ENCODE results near the gene ISLR2.

ISLR2 gene

DNA sequence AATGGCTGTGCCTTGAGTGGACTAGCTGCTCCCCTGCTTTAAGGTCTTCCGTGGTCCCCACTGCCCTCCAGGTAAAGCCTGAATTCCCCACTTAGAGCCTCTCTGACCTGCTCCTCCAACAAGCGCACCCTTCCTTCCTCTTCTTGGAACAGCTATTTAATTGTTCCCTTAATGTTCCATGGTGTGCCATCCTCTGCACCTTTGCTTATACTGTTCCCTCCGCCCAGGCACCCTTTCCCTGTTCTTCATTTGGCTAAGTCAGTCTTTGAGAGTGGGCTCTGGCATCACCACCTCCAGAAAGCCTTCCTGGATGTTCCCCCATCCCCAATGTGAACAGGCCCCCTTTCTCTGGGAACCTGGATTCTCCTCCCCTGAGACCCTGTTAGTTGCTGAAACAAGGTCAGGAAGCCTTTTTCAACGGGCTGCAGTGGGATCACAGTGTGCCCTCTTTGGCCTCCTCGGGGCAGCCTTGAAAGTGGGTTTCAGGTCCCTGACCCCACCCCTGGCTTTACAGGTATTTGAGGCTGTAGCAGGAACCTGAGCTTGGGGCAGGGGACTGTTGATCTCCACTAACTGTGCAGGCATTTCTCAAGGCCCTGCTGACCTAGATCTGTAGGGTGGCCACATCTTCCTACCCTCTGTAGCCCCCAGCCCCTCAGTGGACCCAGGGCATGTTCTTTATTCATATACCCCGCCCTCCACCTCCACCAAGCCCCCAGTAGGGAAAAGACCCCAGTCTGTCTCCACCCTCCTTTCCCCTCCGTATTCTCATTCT, 48.1 kb downstream of the ISLR2 start:
- no peaks in the 10 kb centered on the region for H3K9me3 ChIP-seq (ENCODE audit: control extremely low read depth in 1 of 5, control insufficient read depth in 4 of 5, insufficient read depth in 2 of 5, low read depth in 1 of 5, low read length in 4 of 5)
- POLR2A ChIA-PET: no interaction called here
- H3K27me3 ChIP-seq (replicated peaks in 2 of 5; ENCODE audit: control insufficient read depth in 4 of 5, insufficient read depth in 5 of 5, low read length in 4 of 5): peaks cover 0 to 2% (median 0%) of the 10 kb centered on the region in 5 experiments
- peaks cover 0 to 4% (median 1%) of the 10 kb centered on the region in 4 experiments for H3K4me1 ChIP-seq (ENCODE audit: control extremely low read depth in 1 of 4, control insufficient read depth in 4 of 4, insufficient read depth in 4 of 4, low read length in 3 of 4)
- H3K27ac ChIP-seq (ENCODE audit: insufficient read depth in 1 of 2, low read depth in 1 of 2, low read length in 2 of 2, poor library complexity in 1 of 2, severe bottlenecking in 2 of 2): no peak overlapping the region
- no peak overlapping the region for H3K4me3 ChIP-seq (ENCODE audit: control insufficient read depth in 1 of 7, extremely low read depth in 1 of 7, insufficient read depth in 4 of 7, low read depth in 2 of 7, low read length in 6 of 7)
- H3K36me3 ChIP-seq (ENCODE audit: control insufficient read depth in 4 of 4, insufficient read depth in 4 of 4, low read length in 3 of 4): no peaks in the 10 kb centered on the region
- DNase-seq: no peak
- 89% methylated on average over 7 of the region's 7 CpGs for WGBS (ENCODE audit: insufficient coverage)
- CTCF ChIA-PET: no interaction called here

DNA sequence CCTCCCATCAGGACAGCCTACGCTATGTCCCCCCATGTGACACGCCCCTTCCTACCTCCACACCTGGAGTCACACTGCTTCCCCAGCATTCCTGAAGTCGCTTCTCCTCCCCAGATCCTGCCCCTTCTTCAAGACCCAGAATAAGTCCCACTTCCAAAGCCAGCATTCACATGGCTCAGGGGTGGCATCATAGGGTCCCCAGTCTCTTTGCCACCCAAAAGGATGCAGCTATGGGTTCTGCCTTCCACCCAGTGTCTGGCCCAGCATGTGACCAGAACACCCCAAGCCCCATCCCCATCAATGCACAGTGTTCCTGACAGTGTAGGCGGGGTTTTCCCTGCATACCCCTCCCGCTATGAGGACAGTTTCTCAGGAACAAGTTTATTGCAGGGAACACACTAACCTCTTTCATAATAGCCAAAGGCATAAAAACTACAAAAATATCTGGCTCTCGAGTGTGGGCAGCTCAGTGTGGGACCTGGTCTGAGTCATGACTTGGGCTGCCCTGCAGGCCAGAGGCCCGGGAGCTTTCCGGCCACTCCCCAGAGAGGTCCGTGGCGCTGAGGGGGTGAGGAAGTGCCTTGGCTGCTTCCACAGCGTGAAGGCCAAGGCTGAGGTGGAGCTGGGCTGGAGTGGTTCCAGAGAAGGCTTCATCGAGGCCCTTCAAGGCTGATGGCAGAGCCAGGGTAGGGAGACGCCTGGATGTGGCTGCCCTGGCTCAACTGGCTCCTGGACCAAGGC, 48.9 kb downstream of the ISLR2 start:
- 83% methylated on average over 7 of the region's 13 CpGs for WGBS (ENCODE audit: insufficient coverage)
- Histone ChIP-seq H3K4me3 (ENCODE audit: control insufficient read depth in 1 of 7, extremely low read depth in 1 of 7, insufficient read depth in 4 of 7, low read depth in 2 of 7, low read length in 6 of 7) (no peak overlapping the region), H3K27ac (ENCODE audit: insufficient read depth in 1 of 2, low read depth in 1 of 2, low read length in 2 of 2, poor library complexity in 1 of 2, severe bottlenecking in 2 of 2) (no peak overlapping the region), H3K27me3 (replicated peaks in 2 of 5; ENCODE audit: control insufficient read depth in 4 of 5, insufficient read depth in 5 of 5, low read length in 4 of 5) (peaks cover 0 to 2% (median 0%) of the 10 kb centered on the region in 5 experiments), H3K36me3 (ENCODE audit: control insufficient read depth in 4 of 4, insufficient read depth in 4 of 4, low read length in 3 of 4) (no peaks in the 10 kb centered on the region), H3K9me3 (ENCODE audit: control extremely low read depth in 1 of 5, control insufficient read depth in 4 of 5, insufficient read depth in 2 of 5, low read depth in 1 of 5, low read length in 4 of 5) (no peaks in the 10 kb centered on the region), H3K4me1 (ENCODE audit: control extremely low read depth in 1 of 4, control insufficient read depth in 4 of 4, insufficient read depth in 4 of 4, low read length in 3 of 4) (no peaks in the 10 kb centered on the region)
- ChIA-PET POLR2A (no interaction called here), CTCF (no interaction called here)
- no peak for DNase-seq

DNA sequence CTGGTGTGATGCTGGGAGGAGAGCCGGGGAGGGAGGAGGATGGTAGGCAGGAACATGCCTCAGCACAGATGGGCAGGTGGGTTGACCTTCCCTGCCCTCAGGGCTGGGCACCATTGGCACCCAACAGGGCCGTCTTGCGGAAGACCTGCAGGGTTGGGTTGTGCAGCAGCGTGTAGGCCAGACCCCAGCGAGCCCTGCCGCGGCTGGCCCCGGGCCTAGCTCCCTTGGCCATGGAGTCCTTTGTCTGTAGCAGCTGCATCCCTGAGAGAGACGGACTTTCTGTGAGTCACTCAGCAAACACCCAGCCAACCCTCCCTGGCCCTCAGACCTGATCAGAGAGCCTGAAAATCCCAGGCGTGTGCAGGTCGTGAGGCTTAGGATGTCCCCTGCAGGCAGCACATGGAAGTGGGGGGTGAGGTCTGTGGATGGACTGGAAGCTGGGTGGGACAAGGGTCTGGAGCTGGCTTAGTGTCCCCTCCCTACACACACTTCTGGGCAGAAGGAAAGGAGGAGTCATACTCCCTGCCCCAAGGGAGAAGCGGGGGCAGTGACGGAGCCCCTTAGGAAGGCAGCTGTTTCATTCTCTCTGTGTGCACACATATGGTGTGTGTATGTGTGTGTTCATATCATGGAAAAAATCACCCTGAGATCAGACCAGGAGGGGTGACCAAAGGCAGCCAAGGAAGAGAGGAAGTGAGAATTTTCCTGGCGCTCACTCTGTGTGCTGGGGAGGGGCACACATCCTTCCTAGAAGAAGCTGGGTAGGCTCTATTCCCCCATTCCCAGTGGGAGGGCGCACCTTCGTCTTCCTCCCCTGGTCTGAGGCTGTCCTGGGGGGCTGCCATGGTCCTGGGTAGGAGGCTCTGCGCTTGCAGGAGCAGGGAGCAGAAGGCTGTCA, 49.8 kb downstream of the ISLR2 start:
- no peak overlapping the region for H3K4me3 ChIP-seq (ENCODE audit: control insufficient read depth in 1 of 7, extremely low read depth in 1 of 7, insufficient read depth in 4 of 7, low read depth in 2 of 7, low read length in 6 of 7)
- CTCF ChIA-PET: no interaction called here
- H3K27ac ChIP-seq (ENCODE audit: insufficient read depth in 1 of 2, low read depth in 1 of 2, low read length in 2 of 2, poor library complexity in 1 of 2, severe bottlenecking in 2 of 2): no peak overlapping the region
- WGBS (ENCODE audit: insufficient coverage): 86% methylated on average over 10 of the region's 17 CpGs
- peaks cover 0 to 2% (median 0%) of the 10 kb centered on the region in 5 experiments for H3K27me3 ChIP-seq (replicated peaks in 2 of 5; ENCODE audit: control insufficient read depth in 4 of 5, insufficient read depth in 5 of 5, low read length in 4 of 5)
- H3K36me3 ChIP-seq (ENCODE audit: control insufficient read depth in 4 of 4, insufficient read depth in 4 of 4, low read length in 3 of 4): no peaks in the 10 kb centered on the region
- no peaks in the 10 kb centered on the region for H3K4me1 ChIP-seq (ENCODE audit: control extremely low read depth in 1 of 4, control insufficient read depth in 4 of 4, insufficient read depth in 4 of 4, low read length in 3 of 4)
- POLR2A ChIA-PET: no interaction called here
- H3K9me3 ChIP-seq (ENCODE audit: control extremely low read depth in 1 of 5, control insufficient read depth in 4 of 5, insufficient read depth in 2 of 5, low read depth in 1 of 5, low read length in 4 of 5): no peaks in the 10 kb centered on the region
- no peak for DNase-seq

DNA sequence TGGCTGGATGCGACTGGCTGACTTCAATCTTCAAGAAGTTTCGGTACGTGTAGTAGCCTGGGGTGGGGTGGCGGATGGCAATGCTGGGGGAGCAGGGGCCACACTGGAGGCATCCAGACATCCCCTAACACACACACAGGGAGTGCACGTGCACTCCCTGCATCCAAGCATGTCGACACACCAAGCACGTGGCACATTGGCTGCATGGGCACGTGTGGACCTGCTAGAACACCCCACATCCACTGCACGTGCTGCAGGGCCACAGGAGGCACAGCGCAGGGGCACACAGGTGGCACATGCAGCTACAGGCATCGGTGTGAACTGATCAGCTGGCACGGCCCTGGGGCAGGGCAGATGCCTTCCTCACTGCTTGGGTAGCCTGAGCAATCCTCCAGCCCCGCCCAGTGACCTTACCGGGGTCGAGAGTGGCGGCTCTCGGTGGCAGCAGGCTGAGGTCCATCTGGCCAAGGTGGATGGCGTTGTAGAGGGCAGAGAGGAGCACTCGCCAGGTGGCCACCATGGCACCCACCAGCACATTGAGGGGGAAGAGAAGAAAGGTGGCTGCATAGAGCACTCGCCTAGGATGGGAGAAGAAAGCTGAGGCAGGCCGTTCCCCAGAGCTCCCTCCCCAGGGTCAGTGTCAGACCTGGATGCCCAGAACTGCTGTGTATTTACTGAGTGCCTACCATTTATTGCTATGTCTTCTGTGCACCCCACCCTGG, 50.7 kb downstream of the ISLR2 start:
- H3K4me3 ChIP-seq (ENCODE audit: control insufficient read depth in 1 of 7, extremely low read depth in 1 of 7, insufficient read depth in 4 of 7, low read depth in 2 of 7, low read length in 6 of 7): no peak overlapping the region
- WGBS (ENCODE audit: insufficient coverage): 93% methylated on average over 19 of the region's 21 CpGs
- ChIA-PET CTCF (no interaction called here), POLR2A (no interaction called here)
- no peak for DNase-seq
- no peak overlapping the region for H3K27ac ChIP-seq (ENCODE audit: insufficient read depth in 1 of 2, low read depth in 1 of 2, low read length in 2 of 2, poor library complexity in 1 of 2, severe bottlenecking in 2 of 2)
- H3K36me3 ChIP-seq (ENCODE audit: control insufficient read depth in 4 of 4, insufficient read depth in 4 of 4, low read length in 3 of 4): no peaks in the 10 kb centered on the region
- peaks cover 0 to 2% (median 0%) of the 10 kb centered on the region in 5 experiments for H3K27me3 ChIP-seq (replicated peaks in 2 of 5; ENCODE audit: control insufficient read depth in 4 of 5, insufficient read depth in 5 of 5, low read length in 4 of 5)
- H3K9me3 ChIP-seq (ENCODE audit: control extremely low read depth in 1 of 5, control insufficient read depth in 4 of 5, insufficient read depth in 2 of 5, low read depth in 1 of 5, low read length in 4 of 5): no peaks in the 10 kb centered on the region
- H3K4me1 ChIP-seq (ENCODE audit: control extremely low read depth in 1 of 4, control insufficient read depth in 4 of 4, insufficient read depth in 4 of 4, low read length in 3 of 4): no peaks in the 10 kb centered on the region

DNA sequence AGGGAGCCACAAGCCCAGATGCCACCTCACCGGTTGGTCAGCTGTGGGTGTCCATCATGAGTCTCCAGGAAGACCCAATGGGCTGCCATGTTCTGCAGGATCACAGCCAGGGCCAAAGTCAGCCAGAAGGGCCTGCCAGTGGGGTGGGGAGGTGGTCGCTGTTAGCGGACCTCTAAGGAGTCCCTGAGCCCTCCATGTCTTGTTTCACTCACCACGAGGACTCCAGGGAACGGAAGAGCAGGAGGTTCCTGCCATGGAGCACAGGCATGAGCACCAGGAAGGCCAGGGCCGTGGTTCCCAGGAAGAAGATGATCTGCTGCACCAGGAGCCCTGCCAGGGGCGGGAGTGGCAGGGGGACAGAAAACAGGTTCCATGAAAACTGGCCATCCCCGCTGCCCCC, 51.7 kb downstream of the ISLR2 start:
- no peaks in the 10 kb centered on the region for H3K4me1 ChIP-seq (ENCODE audit: control extremely low read depth in 1 of 4, control insufficient read depth in 4 of 4, insufficient read depth in 4 of 4, low read length in 3 of 4)
- POLR2A ChIA-PET: no interaction called here
- no peak overlapping the region for H3K4me3 ChIP-seq (ENCODE audit: control insufficient read depth in 1 of 7, extremely low read depth in 1 of 7, insufficient read depth in 4 of 7, low read depth in 2 of 7, low read length in 6 of 7)
- H3K27me3 ChIP-seq (replicated peaks in 2 of 5; ENCODE audit: control insufficient read depth in 4 of 5, insufficient read depth in 5 of 5, low read length in 4 of 5): peaks cover 0 to 4% (median 0%) of the 10 kb centered on the region in 5 experiments
- no peak overlapping the region for H3K27ac ChIP-seq (ENCODE audit: insufficient read depth in 1 of 2, low read depth in 1 of 2, low read length in 2 of 2, poor library complexity in 1 of 2, severe bottlenecking in 2 of 2)
- CTCF ChIA-PET: no interaction called here
- WGBS (ENCODE audit: insufficient coverage): 88% methylated on average over 7 of the region's 8 CpGs
- DNase-seq: no peak
- H3K36me3 ChIP-seq (ENCODE audit: control insufficient read depth in 4 of 4, insufficient read depth in 4 of 4, low read length in 3 of 4): no peaks in the 10 kb centered on the region
- H3K9me3 ChIP-seq (ENCODE audit: control extremely low read depth in 1 of 5, control insufficient read depth in 4 of 5, insufficient read depth in 2 of 5, low read depth in 1 of 5, low read length in 4 of 5): no peaks in the 10 kb centered on the region

DNA sequence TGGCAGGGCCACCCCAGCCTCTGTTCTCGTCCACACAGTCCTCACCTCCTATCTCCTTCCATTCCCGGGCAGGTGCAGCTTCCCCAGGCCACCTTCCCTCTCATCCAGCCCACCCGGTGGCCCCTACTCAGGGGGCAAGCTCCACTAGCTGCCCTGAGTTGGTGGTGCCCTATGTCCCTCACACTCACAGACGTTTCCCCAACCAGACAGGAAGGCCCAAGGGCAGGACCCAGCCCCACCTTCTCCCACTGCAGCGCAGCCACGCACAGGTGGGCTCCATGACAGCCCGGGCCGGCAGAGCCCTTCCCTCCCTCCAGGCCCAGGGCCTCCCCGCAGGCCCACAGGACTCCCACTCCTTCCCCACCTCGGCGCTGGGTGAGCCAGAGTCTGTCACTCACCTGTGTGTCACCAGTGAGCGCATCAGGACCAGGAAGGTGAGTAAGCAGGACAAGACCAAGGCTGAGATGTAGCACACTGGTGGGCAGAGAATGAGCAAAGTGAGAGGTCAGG, 54.3 kb downstream of the ISLR2 start:
- no peaks in the 10 kb centered on the region for H3K36me3 ChIP-seq (ENCODE audit: control insufficient read depth in 4 of 4, insufficient read depth in 4 of 4, low read length in 3 of 4)
- CTCF ChIA-PET: no interaction called here
- peaks cover 0 to 4% (median 0%) of the 10 kb centered on the region in 5 experiments for H3K27me3 ChIP-seq (replicated peaks in 2 of 5; ENCODE audit: control insufficient read depth in 4 of 5, insufficient read depth in 5 of 5, low read length in 4 of 5)
- H3K9me3 ChIP-seq (ENCODE audit: control extremely low read depth in 1 of 5, control insufficient read depth in 4 of 5, insufficient read depth in 2 of 5, low read depth in 1 of 5, low read length in 4 of 5): no peaks in the 10 kb centered on the region
- WGBS (ENCODE audit: insufficient coverage): 90% methylated on average over 10 of the region's 12 CpGs
- no peak overlapping the region for H3K4me3 ChIP-seq (ENCODE audit: control insufficient read depth in 1 of 7, extremely low read depth in 1 of 7, insufficient read depth in 4 of 7, low read depth in 2 of 7, low read length in 6 of 7)
- no peaks in the 10 kb centered on the region for H3K4me1 ChIP-seq (ENCODE audit: control extremely low read depth in 1 of 4, control insufficient read depth in 4 of 4, insufficient read depth in 4 of 4, low read length in 3 of 4)
- POLR2A ChIA-PET: no interaction called here
- H3K27ac ChIP-seq (ENCODE audit: insufficient read depth in 1 of 2, low read depth in 1 of 2, low read length in 2 of 2, poor library complexity in 1 of 2, severe bottlenecking in 2 of 2): no peak overlapping the region
- no peak for DNase-seq
